Measurements from ENCODE around the gene NTRK2. TPM values are rescaled to one million over a fixed set of nuclear protein-coding genes. Genes with fewer than 3 reads are reported as not detected.

Gene NTRK2
- polyA plus RNA-seq, 1 donor (not counting 4 experiments of a cell fraction or from before 2014, with no cell fraction given), result 0.08 TPM

GRCh38 chr9:84796404-84796803, 126.9 kb downstream of the NTRK2 start:
- Histone ChIP-seq H3K9me1 (ENCODE audit: control insufficient read depth, extremely low read depth, insufficient read depth, low read length) (no peaks in the 10 kb centered on the region), H3K4me2 (ENCODE audit: control insufficient read depth, extremely low read depth, insufficient read depth, low read depth, low read length) (no peak overlapping the region), H3K9me3 (ENCODE audit: control insufficient read depth, low read depth, low read length) (no peaks in the 10 kb centered on the region), H3K27me3 (ENCODE audit: control insufficient read depth, extremely low read depth, insufficient read depth, low read length) (no peaks in the 10 kb centered on the region), H3K27ac (ENCODE audit: control insufficient read depth, insufficient read depth, low read length) (no peak overlapping the region), H3K9ac (ENCODE audit: control insufficient read depth, extremely low read depth, insufficient read depth, low read length) (no peak overlapping the region), H4K20me1 (ENCODE audit: control insufficient read depth, extremely low read depth, insufficient read depth, low read length) (no peaks in the 10 kb centered on the region), H2AFZ (ENCODE audit: control insufficient read depth, low read length) (no peak overlapping the region), H3K4me3 (ENCODE audit: control insufficient read depth in 2 of 3, extremely low read depth in 1 of 3, insufficient read depth in 2 of 3, low read depth in 1 of 3, low read length in 3 of 3) (no peak overlapping the region), H3K36me3 (ENCODE audit: control insufficient read depth in 2 of 2, extremely low read depth in 1 of 2, insufficient read depth in 2 of 2, low read length in 2 of 2) (no peaks in the 10 kb centered on the region), H3K79me2 (ENCODE audit: control insufficient read depth, insufficient read depth, low read length) (no peaks in the 10 kb centered on the region), H3K4me1 (ENCODE audit: control insufficient read depth, extremely low read depth, insufficient read depth, low read length) (no peaks in the 10 kb centered on the region)
- TF ChIP-seq CTCF (optimal IDR thresholded peaks at IDR 0.05 in 1 of 3, IDR thresholded peaks at IDR 0.05 in 1 of 3, conservative IDR thresholded peaks at IDR 0.05 in 1 of 3; ENCODE audit: extremely low read depth in 1 of 3, insufficient read depth in 2 of 3, low read length in 3 of 3), result no peak
- TF ChIP-seq EZH2 (IDR thresholded peaks at IDR 0.05; ENCODE audit: low read length), result no peak
- no peak for FAIRE-seq
- no peak for DNase-seq (ENCODE audit: low read depth, low spot score)
- dilution Hi-C loops (cut with MboI; ENCODE audit: extremely low pct_ligation_motif_present, low sequenced_read_pairs), result no loop called here

GRCh38 chr9:84799251-84799650, 129.7 kb downstream of the NTRK2 start:
- Histone ChIP-seq H3K27ac (ENCODE audit: control insufficient read depth, insufficient read depth, low read length) (no peak overlapping the region), H3K4me2 (ENCODE audit: control insufficient read depth, extremely low read depth, insufficient read depth, low read depth, low read length) (no peak overlapping the region), H2AFZ (ENCODE audit: control insufficient read depth, low read length) (no peak overlapping the region), H3K4me3 (ENCODE audit: control insufficient read depth in 2 of 3, extremely low read depth in 1 of 3, insufficient read depth in 2 of 3, low read depth in 1 of 3, low read length in 3 of 3) (no peak overlapping the region), H3K9me1 (ENCODE audit: control insufficient read depth, extremely low read depth, insufficient read depth, low read length) (no peaks in the 10 kb centered on the region), H3K27me3 (ENCODE audit: control insufficient read depth, extremely low read depth, insufficient read depth, low read length) (no peaks in the 10 kb centered on the region), H3K36me3 (ENCODE audit: control insufficient read depth in 2 of 2, extremely low read depth in 1 of 2, insufficient read depth in 2 of 2, low read length in 2 of 2) (no peaks in the 10 kb centered on the region), H3K79me2 (ENCODE audit: control insufficient read depth, insufficient read depth, low read length) (no peaks in the 10 kb centered on the region), H3K9ac (ENCODE audit: control insufficient read depth, extremely low read depth, insufficient read depth, low read length) (no peak overlapping the region), H4K20me1 (ENCODE audit: control insufficient read depth, extremely low read depth, insufficient read depth, low read length) (no peaks in the 10 kb centered on the region), H3K9me3 (ENCODE audit: control insufficient read depth, low read depth, low read length) (no peaks in the 10 kb centered on the region), H3K4me1 (ENCODE audit: control insufficient read depth, extremely low read depth, insufficient read depth, low read length) (no peaks in the 10 kb centered on the region)
- no peak for DNase-seq (ENCODE audit: low read depth, low spot score)
- FAIRE-seq, result no peak
- dilution Hi-C loops (cut with MboI; ENCODE audit: extremely low pct_ligation_motif_present, low sequenced_read_pairs), result no loop called here
- TF ChIP-seq CTCF (optimal IDR thresholded peaks at IDR 0.05 in 1 of 3, IDR thresholded peaks at IDR 0.05 in 1 of 3, conservative IDR thresholded peaks at IDR 0.05 in 1 of 3; ENCODE audit: extremely low read depth in 1 of 3, insufficient read depth in 2 of 3, low read length in 3 of 3) (no peak), EZH2 (IDR thresholded peaks at IDR 0.05; ENCODE audit: low read length) (no peak)
